Upper lobe of left lung (tissue), 4 donors: ENCODE results near the gene BTG2.

Experiments
- EP300 ChIP-seq, 4 donors: sonication (generic); formaldehyde crosslinking; IDR thresholded peaks; one replicate each; pipeline ENCODE4 v1.5.1; 2017; ENCODE audit warnings: antibody characterized with exemption in 4 of 4, control low read depth in 2 of 4
- TF ChIP-seq, protein P1 (sequence below), 6 experiments: fragments of 450-650 bp in 4 of 6; fragments of 200-600 bp in 2 of 6; sonication (generic) in 2 of 6; IDR thresholded peaks; one replicate each; pipeline ENCODE4 v1.5.1; 2016 to 2019; ENCODE audit warnings: antibody characterized with exemption in 6 of 6

DNA sequence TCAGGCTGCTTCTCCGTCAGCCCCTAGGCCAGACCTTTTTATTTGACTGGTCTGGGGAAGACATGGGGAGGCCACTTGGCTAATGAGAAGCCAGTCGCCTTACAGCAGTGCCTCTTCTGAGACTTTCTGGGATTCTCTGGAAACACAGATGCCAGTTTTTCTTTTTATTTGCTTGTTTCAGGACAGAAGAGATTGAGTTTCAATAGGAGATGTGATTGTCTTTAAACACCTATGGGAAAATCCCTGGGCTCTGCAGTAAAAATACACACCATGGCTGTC is 15.4 kb upstream of the BTG2 start:
- TF ChIP-seq, protein P1, sequence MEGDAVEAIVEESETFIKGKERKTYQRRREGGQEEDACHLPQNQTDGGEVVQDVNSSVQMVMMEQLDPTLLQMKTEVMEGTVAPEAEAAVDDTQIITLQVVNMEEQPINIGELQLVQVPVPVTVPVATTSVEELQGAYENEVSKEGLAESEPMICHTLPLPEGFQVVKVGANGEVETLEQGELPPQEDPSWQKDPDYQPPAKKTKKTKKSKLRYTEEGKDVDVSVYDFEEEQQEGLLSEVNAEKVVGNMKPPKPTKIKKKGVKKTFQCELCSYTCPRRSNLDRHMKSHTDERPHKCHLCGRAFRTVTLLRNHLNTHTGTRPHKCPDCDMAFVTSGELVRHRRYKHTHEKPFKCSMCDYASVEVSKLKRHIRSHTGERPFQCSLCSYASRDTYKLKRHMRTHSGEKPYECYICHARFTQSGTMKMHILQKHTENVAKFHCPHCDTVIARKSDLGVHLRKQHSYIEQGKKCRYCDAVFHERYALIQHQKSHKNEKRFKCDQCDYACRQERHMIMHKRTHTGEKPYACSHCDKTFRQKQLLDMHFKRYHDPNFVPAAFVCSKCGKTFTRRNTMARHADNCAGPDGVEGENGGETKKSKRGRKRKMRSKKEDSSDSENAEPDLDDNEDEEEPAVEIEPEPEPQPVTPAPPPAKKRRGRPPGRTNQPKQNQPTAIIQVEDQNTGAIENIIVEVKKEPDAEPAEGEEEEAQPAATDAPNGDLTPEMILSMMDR (IDR thresholded peaks at IDR 0.05), result no peak
- TF ChIP-seq EP300 (IDR thresholded peaks at IDR 0.05), result no peak
